Skeletal muscle tissue (tissue), 4 donors: ENCODE results near the gene MSX1. TPM values are rescaled to one million over a fixed set of nuclear protein-coding genes. Genes with fewer than 3 reads are reported as not detected.
"Not testable (repeated sequence)": the region's sequence is repeated elsewhere in the genome, so short reads cannot be mapped to it uniquely, and the experiment has no call there.

Experiments used
- H3K27ac ChIP-seq: one replicate; pipeline ENCODE4 v1.7.0; 2013; ENCODE audit warnings: mild to moderate bottlenecking, low read depth, low read length, inconsistent platforms
- H3K27me3 ChIP-seq, 3 donors: one replicate each; pipeline ENCODE4 v1.7.0; 2013; ENCODE audit warnings: low read length in 3 of 3; ENCODE audit not compliant: control insufficient read depth in 3 of 3, insufficient read depth in 3 of 3
- H3K36me3 ChIP-seq, 3 donors: one replicate each; pipeline ENCODE4 v1.7.0; 2013; ENCODE audit warnings: low read length in 3 of 3; ENCODE audit not compliant: control insufficient read depth in 3 of 3, insufficient read depth in 3 of 3
- H3K4me1 ChIP-seq, 3 donors: one replicate each; pipeline ENCODE4 v1.7.0; 2013; ENCODE audit warnings: low read length in 3 of 3, mild to moderate bottlenecking in 3 of 3; ENCODE audit not compliant: control insufficient read depth in 3 of 3, insufficient read depth in 3 of 3
- H3K4me3 ChIP-seq, 3 donors: one replicate each; pipeline ENCODE4 v1.7.0; 2013; ENCODE audit warnings: low read length in 3 of 3
- H3K9ac ChIP-seq, 3 donors: one replicate each; pipeline ENCODE4 v1.7.0; 2013; ENCODE audit warnings: low read length in 3 of 3, mild to moderate bottlenecking in 3 of 3, moderate library complexity in 2 of 3, low read depth in 1 of 3
- H3K9me3 ChIP-seq, 3 donors: one replicate each; pipeline ENCODE4 v1.7.0; 2013; ENCODE audit warnings: low read length in 3 of 3; ENCODE audit not compliant: control insufficient read depth in 3 of 3
- total RNA-seq: library from RNA; depleted of rRNA; stranded (reverse); fragments of >200 nt; gene quantifications from one replicate; pipeline ENCODE4 v1.2.3, GENCODE V29; 2014
- donor health status: Osteomylitis.

The MSX1 gene
- total RNA-seq, 1 donor from 2014 or later: 1.6 TPM

DNA sequence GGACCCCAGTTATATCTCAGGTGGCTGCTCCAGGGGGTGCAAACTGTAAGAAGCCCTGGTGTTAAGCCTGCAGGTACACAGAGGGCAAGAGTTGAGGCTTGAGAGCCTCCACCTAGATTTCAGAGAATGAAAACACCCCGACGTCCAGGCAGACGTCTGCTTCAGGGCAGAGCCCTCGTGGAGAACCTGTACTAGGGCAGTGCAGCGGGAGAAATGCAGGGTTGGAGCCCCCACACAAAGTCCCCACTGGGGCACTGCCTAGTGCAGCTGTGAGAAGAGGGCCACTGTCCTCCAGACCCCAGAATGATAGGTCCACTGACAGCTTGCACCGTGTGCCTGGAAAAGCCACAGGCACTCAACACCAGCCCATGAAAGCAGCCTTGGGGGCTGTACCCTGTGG is 37.2 kb upstream of the MSX1 start:
- peaks cover 0 to 11% (median 6%) of the 10 kb centered on the region in 3 donors for H3K27me3 ChIP-seq
- not testable (repeated sequence) for H3K9ac ChIP-seq, H3K27ac ChIP-seq, H3K4me1 ChIP-seq, H3K36me3 ChIP-seq, H3K9me3 ChIP-seq, H3K4me3 ChIP-seq

DNA sequence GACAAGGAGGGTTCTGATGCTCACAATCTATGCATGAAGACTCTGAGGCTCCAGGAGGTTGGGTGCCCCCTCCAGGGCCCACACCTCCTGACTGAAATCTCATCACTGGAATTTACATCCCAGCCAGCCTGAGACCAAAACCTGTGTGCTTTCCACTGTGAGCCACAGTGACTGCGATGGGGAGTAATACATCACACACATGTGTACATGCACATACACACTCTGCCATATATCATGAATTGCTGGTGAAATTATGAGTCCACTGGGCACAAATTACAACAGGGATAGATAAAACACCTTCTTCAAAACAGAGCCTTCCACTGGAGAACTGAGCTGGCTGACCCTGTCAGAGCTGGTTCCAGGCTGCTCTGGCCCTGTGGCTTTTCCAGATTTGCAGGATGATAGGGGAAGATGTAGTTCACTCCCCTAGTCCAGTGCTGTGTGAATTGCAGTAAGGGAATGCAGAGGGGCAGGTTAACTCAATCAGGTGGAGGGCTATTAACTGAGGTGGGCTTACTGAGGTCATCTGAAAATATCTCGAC is 35.8 kb upstream of the MSX1 start:
- no peak overlapping the region for H3K27ac ChIP-seq
- no peak overlapping the region for H3K4me3 ChIP-seq
- H3K27me3 ChIP-seq: peaks cover 0 to 11% (median 1%) of the 10 kb centered on the region in 3 donors
- H3K9me3 ChIP-seq: no peaks in the 10 kb centered on the region
- no peaks in the 10 kb centered on the region for H3K36me3 ChIP-seq
- H3K9ac ChIP-seq: no peak overlapping the region
- H3K4me1 ChIP-seq: no peaks in the 10 kb centered on the region

DNA sequence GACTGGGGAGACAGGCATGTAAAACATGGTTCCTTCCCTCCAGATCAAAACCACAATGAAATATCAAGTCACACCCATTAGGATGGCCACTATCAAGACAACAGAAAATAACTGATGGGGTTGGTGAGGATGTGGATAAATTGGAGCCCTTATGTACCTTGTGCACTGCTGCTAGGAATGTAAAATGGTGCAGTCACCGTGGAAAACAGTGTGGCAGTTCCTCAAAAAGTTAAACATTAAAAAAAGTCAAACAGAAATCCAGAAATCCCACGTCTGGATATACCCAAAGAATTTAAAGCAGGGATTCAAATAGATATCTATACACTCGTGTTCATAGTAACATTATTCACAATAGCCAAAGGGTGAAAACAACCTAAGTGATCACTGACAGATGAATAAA is 35.2 kb upstream of the MSX1 start:
- H3K27me3 ChIP-seq: peaks cover 0 to 7% (median 0%) of the 10 kb centered on the region in 3 donors
- no peak overlapping the region for H3K9ac ChIP-seq

DNA sequence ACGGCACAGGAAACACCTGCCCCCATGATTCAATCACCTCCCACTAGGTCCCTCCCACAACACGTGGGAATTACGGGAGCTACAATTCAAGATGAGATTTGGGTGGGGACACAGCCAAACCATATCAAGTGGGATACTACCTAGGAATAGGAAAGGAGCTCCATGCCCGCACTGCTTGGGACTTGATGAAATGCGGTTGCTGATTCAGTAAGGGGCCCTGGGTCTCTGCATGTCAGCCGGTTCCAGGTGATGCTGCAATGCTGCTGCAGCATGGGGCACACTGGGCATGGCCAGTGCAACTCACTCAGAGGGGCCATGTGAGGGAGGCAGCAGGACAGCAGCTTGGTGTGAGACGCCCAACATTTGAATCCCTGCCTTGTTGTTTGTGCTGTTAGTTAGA is 34.0 kb upstream of the MSX1 start:
- Histone ChIP-seq H3K9ac (no peak overlapping the region), H3K4me3 (no peak overlapping the region), H3K36me3 (no peaks in the 10 kb centered on the region), H3K4me1 (no peaks in the 10 kb centered on the region), H3K27ac (no peak overlapping the region), H3K27me3 (peaks cover 0 to 7% (median 0%) of the 10 kb centered on the region in 3 donors), H3K9me3 (no peaks in the 10 kb centered on the region)

More for the DNA sequence above, 35.2 kb upstream of the MSX1 start:
- H3K36me3 ChIP-seq: no peaks in the 10 kb centered on the region
- no peaks in the 10 kb centered on the region for H3K9me3 ChIP-seq
- no peak overlapping the region for H3K27ac ChIP-seq
- no peaks in the 10 kb centered on the region for H3K4me1 ChIP-seq
- H3K4me3 ChIP-seq: no peak overlapping the region

DNA sequence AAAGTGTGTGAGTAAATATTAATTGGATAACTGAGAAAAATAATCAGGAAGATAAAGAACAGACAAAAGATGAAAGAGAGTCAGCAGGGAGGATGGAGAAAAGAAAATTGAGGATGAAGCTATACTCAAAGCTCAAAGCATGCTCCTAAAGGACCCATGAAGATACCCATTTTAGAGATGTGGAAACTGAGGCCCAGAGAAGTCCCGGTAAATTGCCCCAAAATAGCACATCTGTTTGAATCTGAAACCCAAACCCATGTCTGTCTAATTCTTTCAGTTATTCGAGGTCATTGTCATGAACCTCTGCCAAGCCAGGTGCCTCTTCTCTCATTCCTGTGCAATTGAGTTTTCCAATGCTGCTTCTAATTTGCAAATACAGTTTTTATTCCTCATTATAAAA is 29.6 kb upstream of the MSX1 start:
- Histone ChIP-seq H3K9ac (no peak overlapping the region), H3K27ac (no peak overlapping the region), H3K4me1 (no peaks in the 10 kb centered on the region), H3K27me3 (peaks cover 0 to 7% (median 0%) of the 10 kb centered on the region in 3 donors), H3K36me3 (no peaks in the 10 kb centered on the region), H3K4me3 (no peak overlapping the region), H3K9me3 (no peaks in the 10 kb centered on the region)

DNA sequence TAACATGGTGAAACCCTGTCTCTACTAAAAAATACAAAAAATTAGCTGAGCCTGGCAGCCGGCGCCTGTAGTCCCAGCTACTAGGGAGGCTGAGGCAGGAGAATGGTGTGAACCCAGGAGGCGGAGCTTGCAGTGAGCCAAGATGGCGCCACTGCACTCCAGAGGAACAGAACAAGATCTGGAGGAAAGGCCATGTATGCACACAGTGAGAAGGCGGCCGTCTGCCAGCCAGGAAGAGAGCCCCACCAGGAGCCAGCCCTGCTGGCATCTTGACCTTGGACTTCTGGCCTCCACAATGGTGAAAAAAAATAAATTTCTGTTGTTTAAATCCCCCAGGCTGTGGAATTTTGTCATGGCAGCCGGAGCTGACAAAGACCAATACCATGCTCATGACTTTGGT is 28.2 kb upstream of the MSX1 start:
- Histone ChIP-seq H3K4me1 (no peaks in the 10 kb centered on the region), H3K9ac (no peak overlapping the region), H3K4me3 (no peak overlapping the region), H3K9me3 (no peaks in the 10 kb centered on the region), H3K27me3 (peaks cover 0 to 7% (median 0%) of the 10 kb centered on the region in 3 donors), H3K36me3 (no peaks in the 10 kb centered on the region), H3K27ac (no peak overlapping the region)

DNA sequence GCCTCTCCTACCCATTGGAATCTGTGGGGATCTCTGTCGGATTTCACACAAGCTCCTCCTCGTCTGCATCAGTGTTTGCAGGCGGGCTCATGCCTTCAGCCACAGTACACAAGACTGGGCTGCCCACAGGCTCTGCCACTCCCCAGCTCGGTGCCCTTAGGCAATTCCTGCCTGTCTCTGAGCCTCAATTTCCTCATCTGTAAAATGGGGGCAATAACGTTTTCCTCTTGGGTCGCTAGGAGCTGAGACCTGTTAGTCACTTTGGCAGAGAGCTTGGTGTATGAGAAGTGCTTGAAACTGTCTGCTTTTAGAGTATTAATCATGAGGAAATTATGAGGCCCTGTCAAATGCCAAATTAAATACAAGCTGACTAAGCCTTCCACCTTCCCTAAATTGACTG is 27.6 kb upstream of the MSX1 start:
- Histone ChIP-seq H3K9ac (no peak overlapping the region), H3K4me1 (no peaks in the 10 kb centered on the region), H3K36me3 (no peaks in the 10 kb centered on the region), H3K27me3 (peaks cover 0 to 7% (median 0%) of the 10 kb centered on the region in 3 donors), H3K4me3 (no peak overlapping the region), H3K9me3 (no peaks in the 10 kb centered on the region), H3K27ac (no peak overlapping the region)

DNA sequence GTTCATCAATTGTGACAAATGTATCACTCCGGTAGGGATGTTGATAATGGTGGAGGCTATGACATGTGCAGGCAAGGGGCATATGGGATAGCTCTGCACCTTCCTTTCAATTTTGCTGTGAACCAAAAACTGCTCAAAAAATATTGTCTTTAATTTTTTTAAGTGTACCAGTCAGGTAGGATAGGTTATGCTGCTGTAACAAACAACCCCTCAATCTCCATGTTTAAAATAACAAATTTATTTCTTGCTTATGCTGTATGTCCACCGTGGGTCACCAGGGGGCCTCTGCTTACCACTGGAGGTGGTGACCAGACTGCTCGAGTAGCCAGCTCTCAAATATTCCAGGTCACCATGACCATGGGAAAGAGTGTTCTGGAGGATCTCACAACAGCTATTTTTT is 23.4 kb upstream of the MSX1 start:
- Histone ChIP-seq H3K27ac (no peak overlapping the region), H3K27me3 (peaks cover 9 to 16% (median 12%) of the 10 kb centered on the region in 3 donors)

DNA sequence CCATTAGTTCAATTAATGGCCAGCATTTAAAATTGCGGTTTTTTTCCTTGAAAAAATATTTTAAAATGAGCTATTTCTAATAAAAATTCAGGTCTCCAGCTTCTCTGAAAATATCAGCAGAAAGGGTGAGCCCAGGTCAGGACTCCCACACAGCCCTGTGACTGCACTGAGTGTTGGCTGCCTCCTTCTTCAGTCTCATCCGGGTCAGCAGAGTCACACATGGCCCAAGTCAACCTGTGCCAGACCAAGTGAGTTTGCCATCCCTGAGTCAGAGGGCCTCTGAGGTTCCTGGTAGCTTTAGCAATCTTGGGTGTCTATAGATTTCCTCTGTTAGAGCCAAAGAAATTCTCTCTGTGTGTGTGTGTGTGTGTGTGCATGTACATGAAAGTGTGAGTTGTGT is 22.1 kb upstream of the MSX1 start:
- no peaks in the 10 kb centered on the region for H3K4me1 ChIP-seq
- H3K27me3 ChIP-seq: peaks cover 15 to 28% (median 22%) of the 10 kb centered on the region in 3 donors
- H3K9me3 ChIP-seq: no peaks in the 10 kb centered on the region
- H3K4me3 ChIP-seq: no peak overlapping the region
- no peaks in the 10 kb centered on the region for H3K36me3 ChIP-seq
- H3K9ac ChIP-seq: no peak overlapping the region
- no peak overlapping the region for H3K27ac ChIP-seq

More for the DNA sequence above, 23.4 kb upstream of the MSX1 start:
- Histone ChIP-seq H3K9me3 (no peaks in the 10 kb centered on the region), H3K4me1 (no peaks in the 10 kb centered on the region), H3K4me3 (no peak overlapping the region), H3K36me3 (no peaks in the 10 kb centered on the region), H3K9ac (no peak overlapping the region)

DNA sequence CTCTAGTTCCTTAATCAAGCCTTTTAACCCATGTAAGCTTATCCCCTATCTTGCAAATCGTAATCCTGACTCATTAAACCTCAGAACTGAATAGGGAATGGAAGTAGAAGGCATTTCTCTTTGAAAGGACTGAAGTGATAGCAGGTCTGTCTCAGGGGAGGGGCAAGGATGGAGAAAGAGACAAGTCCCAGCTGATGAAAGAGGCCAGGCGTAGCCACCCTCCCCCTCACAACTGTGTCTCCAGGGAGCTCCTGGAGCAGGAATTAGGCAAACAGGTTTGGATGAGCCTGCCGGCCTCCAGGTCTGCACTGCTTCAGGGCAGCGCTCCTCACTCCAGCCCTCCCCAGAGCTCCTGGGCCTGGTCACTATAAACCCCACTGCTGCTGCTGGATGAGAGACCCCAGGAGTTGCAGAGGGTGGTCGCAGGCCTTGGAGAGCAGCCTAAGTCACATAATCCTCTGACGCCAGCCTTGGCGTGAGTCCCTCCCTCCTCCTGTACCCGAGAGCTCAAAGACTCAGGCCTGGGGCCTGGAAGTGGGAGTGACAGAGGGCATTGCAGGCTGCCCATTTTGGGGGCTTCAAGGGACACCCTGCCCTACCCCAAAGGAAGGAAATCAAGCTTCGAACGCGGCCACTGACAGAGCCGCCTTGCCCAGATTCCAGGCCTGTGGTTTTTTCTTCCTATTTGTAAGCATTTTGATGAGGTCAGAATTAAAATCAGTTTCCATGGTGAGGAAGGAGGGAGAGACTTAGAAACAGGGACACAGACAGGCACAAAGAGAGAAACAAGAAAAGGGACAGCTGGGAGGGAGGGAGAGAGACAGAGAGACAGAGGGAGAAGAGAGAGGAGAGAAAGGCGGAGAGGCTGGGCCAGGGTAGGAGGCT is 21.2 kb upstream of the MSX1 start:
- Histone ChIP-seq H3K27me3 (peaks cover 24 to 35% (median 30%) of the 10 kb centered on the region in 3 donors), H3K4me3 (no peak overlapping the region), H3K4me1 (no peaks in the 10 kb centered on the region), H3K36me3 (no peaks in the 10 kb centered on the region), H3K9me3 (no peaks in the 10 kb centered on the region), H3K27ac (no peak overlapping the region), H3K9ac (no peak overlapping the region)
